HS-5 (cell line): ENCODE data around the gene MOCS3.

Experiments
- DNase-seq: peaks from one replicate; pipeline ENCODE4 v3.0.0-alpha.2; 2012; ENCODE audit warnings: low read depth

The MOCS3 gene

DNA sequence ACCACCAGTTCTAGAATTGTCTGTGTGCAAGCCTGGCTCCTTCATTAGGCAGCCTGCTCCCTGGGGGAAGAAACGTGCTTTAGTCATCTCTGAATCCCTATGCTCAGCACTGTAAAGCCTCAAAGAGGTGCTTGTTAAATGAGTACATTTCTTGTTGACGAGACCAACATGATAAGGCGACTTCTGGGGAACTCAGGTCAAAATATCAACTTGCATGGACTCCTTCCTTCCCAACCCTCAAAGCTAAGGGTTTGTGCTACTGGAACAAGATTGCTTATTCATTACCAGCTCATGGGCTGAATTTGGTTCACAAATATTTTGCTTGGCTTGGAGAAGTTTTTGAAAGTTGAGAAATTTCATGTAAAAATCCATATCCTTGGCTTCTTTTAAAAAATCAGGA, 53.7 kb downstream of the MOCS3 start:
- DNase-seq = no peak
